Osteocyte (in vitro differentiated cells): ENCODE data around the gene ACTL8. TPM values are rescaled to one million over a fixed set of nuclear protein-coding genes. Genes with fewer than 3 reads are reported as not detected.

Source experiments
- DNase-seq: peaks from one replicate; pipeline ENCODE4 v3.0.0; 2021; ENCODE audit warnings: mixed read lengths; ENCODE audit not compliant: unreplicated experiment; ENCODE audit errors: extremely low spot score
- H3K27ac Mint-ChIP-seq: one replicate; pipeline ENCODE4 v1.8.0; 2021; ENCODE audit warnings: mild to moderate bottlenecking, mixed read lengths; ENCODE audit not compliant: unreplicated experiment
- H3K27me3 Mint-ChIP-seq: one replicate; pipeline ENCODE4 v1.8.0; 2021; ENCODE audit warnings: mixed read lengths; ENCODE audit not compliant: unreplicated experiment
- H3K36me3 Mint-ChIP-seq: one replicate; pipeline ENCODE4 v1.8.0; 2021; ENCODE audit warnings: mixed read lengths; ENCODE audit not compliant: unreplicated experiment
- H3K4me1 Mint-ChIP-seq: one replicate; pipeline ENCODE4 v1.8.0; 2021; ENCODE audit warnings: mixed read lengths; ENCODE audit not compliant: unreplicated experiment
- H3K4me3 Mint-ChIP-seq: one replicate; pipeline ENCODE4 v1.8.0; 2021; ENCODE audit warnings: mild to moderate bottlenecking, moderate library complexity, mixed read lengths; ENCODE audit not compliant: unreplicated experiment
- H3K9me3 Mint-ChIP-seq: one replicate; pipeline ENCODE4 v1.8.0; 2021; ENCODE audit warnings: mixed read lengths; ENCODE audit not compliant: unreplicated experiment
- CTCF ChIP-seq: fragments of 200-600 bp; sonication (generic); IDR thresholded peaks from 2 replicates; pipeline ENCODE4 v1.5.0; 2021; ENCODE audit warnings: antibody characterized with exemption, mild to moderate bottlenecking, moderate library complexity
- total RNA-seq: library from RNA; stranded (reverse); gene quantifications from 2 replicates; pipeline ENCODE4 v1.2.1, GENCODE V29; 2021

Gene ACTL8
- total RNA-seq, 1 donor from 2014 or later, result not detected

- Mint-ChIP-seq H3K27me3 (peaks cover 15% of the 10 kb centered on the region), H3K27ac (no peak overlapping the region), H3K4me3 (no peak overlapping the region), H3K36me3 (no peaks in the 10 kb centered on the region), H3K4me1 (no peaks in the 10 kb centered on the region), H3K9me3 (no peaks in the 10 kb centered on the region)
- DNase-seq, result no peak
- TF ChIP-seq CTCF, result no peak
These were observed 43.2 kb upstream of the ACTL8 start for GRCh38 chr1:17711941-17712340.

DNA sequence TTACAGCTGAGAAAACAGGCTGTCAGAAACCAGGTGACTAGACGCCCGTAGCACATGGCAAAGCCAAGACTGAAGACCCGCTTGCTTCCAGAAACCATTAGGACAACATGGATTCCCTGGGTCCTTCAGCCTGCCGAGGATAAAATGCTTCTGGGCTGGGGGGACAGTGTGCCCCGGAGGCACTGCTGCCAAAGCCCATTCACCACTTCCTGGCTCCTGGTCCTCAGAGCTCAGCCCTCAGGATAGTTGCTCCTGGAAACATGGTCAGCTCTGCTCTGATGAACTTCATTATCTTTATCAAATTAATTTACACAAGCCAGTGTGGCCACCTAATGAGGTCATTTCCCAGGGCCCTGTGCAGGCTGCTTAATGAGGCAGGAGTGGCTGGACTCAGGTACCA, 41.1 kb upstream of the ACTL8 start:
- TF ChIP-seq CTCF, result no peak
- no peaks in the 10 kb centered on the region for H3K9me3 Mint-ChIP-seq
- H3K4me3 Mint-ChIP-seq, result no peak overlapping the region
- H3K27ac Mint-ChIP-seq, result no peak overlapping the region
- no peak for DNase-seq
- peaks cover 17% of the 10 kb centered on the region for H3K27me3 Mint-ChIP-seq
- no peaks in the 10 kb centered on the region for H3K36me3 Mint-ChIP-seq
- no peaks in the 10 kb centered on the region for H3K4me1 Mint-ChIP-seq

DNA sequence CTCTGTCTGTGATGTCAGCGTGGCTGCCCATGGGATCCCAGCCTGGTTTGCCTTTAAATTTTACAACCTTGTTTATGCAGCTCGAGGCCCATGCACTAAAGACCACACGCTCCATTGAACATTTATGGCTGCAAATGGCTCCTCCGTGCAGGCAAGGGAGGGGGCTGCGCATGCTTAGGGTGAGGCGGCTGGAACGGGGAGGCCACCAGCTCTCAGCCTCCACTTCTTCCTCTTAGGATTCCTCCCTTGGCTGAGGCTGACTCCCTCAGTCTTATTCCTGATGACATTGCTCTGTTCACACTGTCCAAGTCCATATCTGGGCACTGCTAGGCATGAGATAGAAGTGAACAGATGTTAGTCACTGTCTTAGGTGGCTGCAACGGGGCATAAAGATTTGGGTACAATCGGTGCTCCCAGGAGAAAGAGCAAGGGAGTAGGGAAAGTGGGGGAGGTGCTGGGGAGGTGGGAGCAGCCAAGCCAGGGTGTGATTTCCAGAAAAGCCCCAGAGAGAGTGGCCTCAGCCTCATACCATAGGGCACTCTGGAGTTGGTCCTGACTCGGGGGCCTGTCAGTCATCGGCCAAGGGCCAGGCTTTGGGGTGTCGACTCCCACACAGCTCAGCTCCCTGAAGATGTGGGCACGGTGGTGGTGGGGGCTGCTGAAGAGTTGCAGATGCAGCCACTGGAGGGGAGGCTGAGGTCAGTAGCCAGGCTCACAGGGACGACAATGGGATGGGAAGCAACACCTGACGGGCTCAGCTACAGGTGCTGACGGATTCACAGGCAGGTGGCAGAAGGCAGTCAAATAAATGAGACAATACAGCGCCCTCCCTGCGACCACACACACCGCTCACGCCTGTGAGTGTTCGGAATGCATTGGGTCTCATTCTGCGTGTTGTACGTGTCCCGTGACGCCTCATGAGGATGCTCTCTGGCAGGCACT, 37.3 kb upstream of the ACTL8 start:
- DNase-seq, result no peak
- Mint-ChIP-seq H3K9me3 (no peaks in the 10 kb centered on the region), H3K4me3 (no peak overlapping the region), H3K4me1 (no peaks in the 10 kb centered on the region), H3K27ac (no peak overlapping the region), H3K36me3 (no peaks in the 10 kb centered on the region), H3K27me3 (peaks cover 31% of the 10 kb centered on the region)
- TF ChIP-seq CTCF, result no peak

DNA sequence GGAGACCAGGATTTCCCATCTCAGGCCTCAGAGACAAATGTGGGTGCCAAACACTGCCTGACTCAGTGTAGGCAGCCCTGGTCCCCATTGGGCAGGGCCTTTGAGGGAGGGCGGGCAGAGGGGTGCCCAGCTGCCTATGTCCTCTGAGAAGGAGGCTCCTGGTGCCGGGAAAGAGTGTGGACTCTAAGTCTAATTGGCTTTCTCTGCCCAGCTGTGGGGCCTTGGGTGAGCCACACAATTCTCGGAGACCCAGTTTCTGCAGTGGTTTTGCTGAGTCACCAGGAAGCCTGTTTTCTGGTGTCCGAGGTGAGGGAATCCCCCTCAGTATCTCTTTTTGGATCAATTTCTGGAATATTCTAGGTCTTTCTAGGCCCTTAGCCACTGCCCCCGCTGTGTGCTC, 35.3 kb upstream of the ACTL8 start:
- H3K27ac Mint-ChIP-seq, result no peak overlapping the region
- no peaks in the 10 kb centered on the region for H3K36me3 Mint-ChIP-seq
- H3K4me3 Mint-ChIP-seq, result no peak overlapping the region
- H3K9me3 Mint-ChIP-seq, result no peaks in the 10 kb centered on the region
- TF ChIP-seq CTCF, result no peak
- H3K27me3 Mint-ChIP-seq, result peaks cover 34% of the 10 kb centered on the region
- no peak for DNase-seq
- H3K4me1 Mint-ChIP-seq, result no peaks in the 10 kb centered on the region

DNA sequence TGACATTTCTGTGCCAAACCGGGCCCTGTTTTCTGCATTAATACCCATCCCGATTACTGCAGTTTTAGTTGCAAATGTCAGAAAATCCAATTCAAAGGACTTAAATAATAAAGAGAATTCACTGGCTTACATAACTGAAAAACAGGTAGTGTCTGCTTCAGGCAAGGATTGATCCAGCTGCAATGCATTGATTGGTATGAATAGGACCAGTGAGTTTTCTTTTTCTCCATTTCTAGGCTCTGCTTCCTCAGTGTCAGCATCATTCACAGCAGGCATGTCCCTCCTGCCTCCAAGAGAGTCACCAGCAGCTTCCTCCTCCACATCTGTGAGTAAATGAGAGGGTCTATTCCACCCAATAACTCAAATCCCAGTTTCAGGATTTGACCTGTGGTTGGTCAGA, 33.7 kb upstream of the ACTL8 start:
- no peak overlapping the region for H3K4me3 Mint-ChIP-seq
- no peak for TF ChIP-seq CTCF
- H3K36me3 Mint-ChIP-seq, result no peaks in the 10 kb centered on the region
- no peaks in the 10 kb centered on the region for H3K4me1 Mint-ChIP-seq
- H3K9me3 Mint-ChIP-seq, result no peaks in the 10 kb centered on the region
- peaks cover 36% of the 10 kb centered on the region for H3K27me3 Mint-ChIP-seq
- no peak for DNase-seq
- no peak overlapping the region for H3K27ac Mint-ChIP-seq
